Ovary (tissue), 3 donors: ENCODE results near the gene UBE2J1.

Source experiments
- POLR2A ChIP-seq: fragments of 450-650 bp; IDR thresholded peaks from one replicate; pipeline ENCODE4 v1.6.1; 2017; ENCODE audit warnings: antibody characterized with exemption, mild to moderate bottlenecking, moderate library complexity
- TF ChIP-seq, protein P1 (sequence below), 3 donors: fragments of 450-650 bp in 2 of 3; fragments of 200-600 bp in 1 of 3; IDR thresholded peaks; one replicate each; pipeline versions ENCODE4 v1.5.1 to v1.8.0; 2016 to 2022; ENCODE audit warnings: antibody characterized with exemption in 3 of 3, mild to moderate bottlenecking in 1 of 3
- donor health status: DM: no; HTN: no; CAD: no.

- TF ChIP-seq, protein P1, sequence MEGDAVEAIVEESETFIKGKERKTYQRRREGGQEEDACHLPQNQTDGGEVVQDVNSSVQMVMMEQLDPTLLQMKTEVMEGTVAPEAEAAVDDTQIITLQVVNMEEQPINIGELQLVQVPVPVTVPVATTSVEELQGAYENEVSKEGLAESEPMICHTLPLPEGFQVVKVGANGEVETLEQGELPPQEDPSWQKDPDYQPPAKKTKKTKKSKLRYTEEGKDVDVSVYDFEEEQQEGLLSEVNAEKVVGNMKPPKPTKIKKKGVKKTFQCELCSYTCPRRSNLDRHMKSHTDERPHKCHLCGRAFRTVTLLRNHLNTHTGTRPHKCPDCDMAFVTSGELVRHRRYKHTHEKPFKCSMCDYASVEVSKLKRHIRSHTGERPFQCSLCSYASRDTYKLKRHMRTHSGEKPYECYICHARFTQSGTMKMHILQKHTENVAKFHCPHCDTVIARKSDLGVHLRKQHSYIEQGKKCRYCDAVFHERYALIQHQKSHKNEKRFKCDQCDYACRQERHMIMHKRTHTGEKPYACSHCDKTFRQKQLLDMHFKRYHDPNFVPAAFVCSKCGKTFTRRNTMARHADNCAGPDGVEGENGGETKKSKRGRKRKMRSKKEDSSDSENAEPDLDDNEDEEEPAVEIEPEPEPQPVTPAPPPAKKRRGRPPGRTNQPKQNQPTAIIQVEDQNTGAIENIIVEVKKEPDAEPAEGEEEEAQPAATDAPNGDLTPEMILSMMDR (IDR thresholded peaks at IDR 0.05) = no peak
- TF ChIP-seq POLR2A = no peak
These were observed 62.8 kb downstream of the UBE2J1 start for GRCh38 chr6:89289710-89290109.
